CD8-positive, alpha-beta memory T cell (primary cell): Measurements from ENCODE around the gene WFDC1. TPM values are rescaled to one million over a fixed set of nuclear protein-coding genes. Genes with fewer than 3 reads are reported as not detected.
A peak's percentile ranks its signal among the peaks of the same experiment; 100 is the strongest.

ENCODE experiments used
- CTCF ChIA-PET: fragments of 350-600 bp; sonication (Branson Sonifier 250); formaldehyde crosslinking; loops from one replicate; lab custom pipeline; 2021; ENCODE audit warnings: antibody characterized with exemption; lab: Charles Lee
- POLR2A ChIA-PET: fragments of 350-600 bp; sonication (Branson Sonifier 250); formaldehyde crosslinking; loops from one replicate; lab custom pipeline; 2021; ENCODE audit warnings: antibody characterized with exemption; lab: Charles Lee
- DNase-seq, 5 donors: peaks; one replicate each; pipeline versions ENCODE4 v3.0.0 to v3.0.0-alpha.2; 2020 to 2022; ENCODE audit warnings: mixed read lengths in 1 of 5
- H3K27ac ChIP-seq: one replicate; pipeline ENCODE4 v1.7.0; 2013; ENCODE audit warnings: low read depth, mild to moderate bottlenecking, low read length, moderate library complexity
- H3K27me3 ChIP-seq: 2 replicates; pipeline ENCODE4 v1.7.0; 2013; ENCODE audit warnings: low read length, mild to moderate bottlenecking; ENCODE audit not compliant: insufficient read depth, poor library complexity, severe bottlenecking
- H3K36me3 ChIP-seq: 2 replicates; pipeline ENCODE4 v1.7.0; 2013; ENCODE audit warnings: mild to moderate bottlenecking, low read length, moderate library complexity; ENCODE audit not compliant: insufficient read depth
- H3K4me1 ChIP-seq: 2 replicates; pipeline ENCODE4 v1.7.0; 2013; ENCODE audit warnings: mild to moderate bottlenecking, low read length, moderate library complexity; ENCODE audit not compliant: insufficient read depth
- H3K4me3 ChIP-seq: 2 replicates; pipeline ENCODE4 v1.7.0; 2013; ENCODE audit warnings: mild to moderate bottlenecking, low read length
- H3K9me3 ChIP-seq: 2 replicates; pipeline ENCODE4 v1.7.0; 2013; ENCODE audit warnings: mild to moderate bottlenecking, low read length
- H3K27ac Mint-ChIP-seq, 8 donors: one replicate each; pipeline ENCODE4 v1.8.0; 2020 to 2021; ENCODE audit warnings: mixed read lengths in 8 of 8, mild to moderate bottlenecking in 6 of 8, inconsistent platforms in 3 of 8, moderate library complexity in 3 of 8
- H3K27me3 Mint-ChIP-seq, 2 donors: one replicate each; pipeline ENCODE4 v1.8.0; 2020 to 2021; ENCODE audit warnings: mixed read lengths in 2 of 2, mild to moderate bottlenecking in 1 of 2, moderate library complexity in 1 of 2
- H3K36me3 Mint-ChIP-seq, 3 donors: one replicate each; pipeline ENCODE4 v1.8.0; 2020 to 2021; ENCODE audit warnings: mixed read lengths in 3 of 3, inconsistent platforms in 1 of 3, mild to moderate bottlenecking in 1 of 3
- H3K4me1 Mint-ChIP-seq, 3 donors: one replicate each; pipeline ENCODE4 v1.8.0; 2020 to 2021; ENCODE audit warnings: mixed read lengths in 3 of 3, inconsistent platforms in 1 of 3, mild to moderate bottlenecking in 1 of 3
- H3K4me3 Mint-ChIP-seq, 7 donors: one replicate each; pipeline ENCODE4 v1.8.0; 2020 to 2021; ENCODE audit warnings: mixed read lengths in 7 of 7, mild to moderate bottlenecking in 6 of 7, moderate library complexity in 4 of 7, inconsistent platforms in 2 of 7
- H3K9me3 Mint-ChIP-seq, 5 donors: one replicate each; pipeline ENCODE4 v1.8.0; 2020 to 2022; ENCODE audit warnings: mixed read lengths in 5 of 5, mild to moderate bottlenecking in 3 of 5, moderate library complexity in 2 of 5, inconsistent platforms in 1 of 5
- polyA plus RNA-seq: library from polyadenylated mRNA; unstranded; fragments of 300-500 nt; fragmentation: Illumina TruSeq; gene quantifications from one replicate; pipeline ENCODE4 v1.2.3, GENCODE V29; 2021
- total RNA-seq, 2 experiments: library from RNA; stranded (reverse); gene quantifications; one replicate each; pipeline ENCODE4 v1.2.3, GENCODE V29; 2021

WFDC1 gene
- total and polyA plus RNA-seq, 3 experiments from 2014 or later = not detected

- DNase-seq = no peak
- Histone ChIP-seq H3K36me3 (no peaks in the 10 kb centered on the region), H3K27ac (no peak overlapping the region), H3K9me3 (no peaks in the 10 kb centered on the region), H3K4me1 (no peaks in the 10 kb centered on the region), H3K4me3 (no peak overlapping the region), H3K27me3 (no peaks in the 10 kb centered on the region)
- Mint-ChIP-seq H3K27ac (no peak overlapping the region), H3K4me3 (no peak overlapping the region), H3K9me3 (peaks cover 0 to 2% (median 0%) of the 10 kb centered on the region in 5 donors), H3K4me1 (no peaks in the 10 kb centered on the region), H3K36me3 (peaks cover 0 to 2% (median 0%) of the 10 kb centered on the region in 3 donors), H3K27me3 (peaks cover 10 to 46% of the 10 kb centered on the region in 2 donors)
- POLR2A ChIA-PET = no interaction called here
- CTCF ChIA-PET = no interaction called here
These were observed 39.4 kb upstream of the WFDC1 start for GRCh38 chr16:84255050-84255810.

- Histone ChIP-seq H3K36me3 (no peaks in the 10 kb centered on the region), H3K27me3 (no peaks in the 10 kb centered on the region), H3K4me1 (no peaks in the 10 kb centered on the region), H3K9me3 (no peaks in the 10 kb centered on the region), H3K27ac (no peak overlapping the region), H3K4me3 (no peak overlapping the region)
- POLR2A ChIA-PET = no interaction called here
- Mint-ChIP-seq H3K36me3 (no peaks in the 10 kb centered on the region), H3K4me1 (no peaks in the 10 kb centered on the region), H3K9me3 (peaks cover 0 to 2% (median 0%) of the 10 kb centered on the region in 5 donors), H3K27ac (no peak overlapping the region), H3K27me3 (peaks cover 6 to 49% of the 10 kb centered on the region in 2 donors), H3K4me3 (peak overlapping the region in 1 of 7 donors; percentile 41)
- no peak for DNase-seq
- CTCF ChIA-PET = no interaction called here
These were observed 36.4 kb upstream of the WFDC1 start for GRCh38 chr16:84258266-84258665.

- no peaks in the 10 kb centered on the region for H3K27me3 ChIP-seq
- Mint-ChIP-seq H3K9me3 (peaks cover 0 to 2% (median 0%) of the 10 kb centered on the region in 5 donors), H3K36me3 (no peaks in the 10 kb centered on the region), H3K4me3 (no peak overlapping the region), H3K4me1 (no peaks in the 10 kb centered on the region), H3K27me3 (peaks cover 12 to 49% of the 10 kb centered on the region in 2 donors), H3K27ac (no peak overlapping the region)
- no peak overlapping the region for H3K27ac ChIP-seq
- ChIA-PET CTCF (interaction anchor here (1.1 kb wide), 2 partner anchors 17 to 495 kb away, joined by 3 read pairs; no protein-coding TSS in a partner anchor), POLR2A (no interaction called here)
- H3K36me3 ChIP-seq = no peaks in the 10 kb centered on the region
- DNase-seq = no peak
- H3K4me3 ChIP-seq = no peak overlapping the region
- no peaks in the 10 kb centered on the region for H3K4me1 ChIP-seq
- no peaks in the 10 kb centered on the region for H3K9me3 ChIP-seq
These were observed 35.0 kb upstream of the WFDC1 start for GRCh38 chr16:84259691-84260090.

GRCh38 chr16:84260766-84261554 lies 33.7 kb upstream of the WFDC1 start:
- ChIA-PET CTCF (interaction anchor here (0.5 to 1.1 kb wide), 3 partner anchors 20 to 493 kb away, joined by 3 read pairs; no protein-coding TSS in a partner anchor), POLR2A (no interaction called here)
- H3K4me1 Mint-ChIP-seq = no peaks in the 10 kb centered on the region
- H3K36me3 ChIP-seq = no peaks in the 10 kb centered on the region
- H3K4me3 Mint-ChIP-seq = no peak overlapping the region
- H3K9me3 Mint-ChIP-seq = peaks cover 0 to 2% (median 0%) of the 10 kb centered on the region in 5 donors
- H3K4me1 ChIP-seq = no peaks in the 10 kb centered on the region
- no peaks in the 10 kb centered on the region for H3K27me3 ChIP-seq
- no peak overlapping the region for H3K27ac ChIP-seq
- H3K27ac Mint-ChIP-seq = no peak overlapping the region
- no peak overlapping the region for H3K4me3 ChIP-seq
- no peaks in the 10 kb centered on the region for H3K9me3 ChIP-seq
- H3K36me3 Mint-ChIP-seq = no peaks in the 10 kb centered on the region
- no peak for DNase-seq
- H3K27me3 Mint-ChIP-seq = peaks cover 12 to 54% of the 10 kb centered on the region in 2 donors

GRCh38 chr16:84262031-84262430 lies 32.6 kb upstream of the WFDC1 start:
- Histone ChIP-seq H3K27ac (no peak overlapping the region), H3K9me3 (no peaks in the 10 kb centered on the region), H3K27me3 (no peaks in the 10 kb centered on the region), H3K4me3 (no peak overlapping the region), H3K4me1 (no peaks in the 10 kb centered on the region), H3K36me3 (no peaks in the 10 kb centered on the region)
- no peaks in the 10 kb centered on the region for H3K4me1 Mint-ChIP-seq
- H3K27me3 Mint-ChIP-seq = peaks cover 12 to 49% of the 10 kb centered on the region in 2 donors
- ChIA-PET CTCF (no interaction called here), POLR2A (no interaction called here)
- H3K27ac Mint-ChIP-seq = no peak overlapping the region
- no peaks in the 10 kb centered on the region for H3K36me3 Mint-ChIP-seq
- DNase-seq = no peak
- H3K9me3 Mint-ChIP-seq = peaks cover 0 to 2% (median 0%) of the 10 kb centered on the region in 5 donors
- no peak overlapping the region for H3K4me3 Mint-ChIP-seq

- Histone ChIP-seq H3K36me3 (no peaks in the 10 kb centered on the region), H3K27ac (no peak overlapping the region), H3K9me3 (no peaks in the 10 kb centered on the region), H3K27me3 (no peaks in the 10 kb centered on the region), H3K4me3 (no peak overlapping the region), H3K4me1 (no peaks in the 10 kb centered on the region)
- CTCF ChIA-PET = no interaction called here
- Mint-ChIP-seq H3K4me1 (no peaks in the 10 kb centered on the region), H3K27me3 (peaks cover 12 to 44% of the 10 kb centered on the region in 2 donors), H3K36me3 (no peaks in the 10 kb centered on the region), H3K4me3 (no peak overlapping the region), H3K9me3 (peaks cover 0 to 2% (median 0%) of the 10 kb centered on the region in 5 donors), H3K27ac (no peak overlapping the region)
- POLR2A ChIA-PET = no interaction called here
- DNase-seq = no peak
These were observed 31.7 kb upstream of the WFDC1 start for GRCh38 chr16:84262939-84263338.

- ChIA-PET POLR2A (no interaction called here), CTCF (no interaction called here)
- Histone ChIP-seq H3K4me1 (no peaks in the 10 kb centered on the region), H3K4me3 (no peak overlapping the region), H3K27me3 (no peaks in the 10 kb centered on the region), H3K9me3 (no peaks in the 10 kb centered on the region), H3K27ac (no peak overlapping the region), H3K36me3 (no peaks in the 10 kb centered on the region)
- no peaks in the 10 kb centered on the region for H3K36me3 Mint-ChIP-seq
- H3K27ac Mint-ChIP-seq = no peak overlapping the region
- H3K9me3 Mint-ChIP-seq = peaks cover 0 to 2% (median 0%) of the 10 kb centered on the region in 5 donors
- H3K27me3 Mint-ChIP-seq = peaks cover 12 to 33% of the 10 kb centered on the region in 2 donors
- peak in 1 of 5 donors; percentile 5 for DNase-seq
- H3K4me1 Mint-ChIP-seq = no peaks in the 10 kb centered on the region
- no peak overlapping the region for H3K4me3 Mint-ChIP-seq
These were observed 28.2 kb upstream of the WFDC1 start for GRCh38 chr16:84266451-84266850.

GRCh38 chr16:84267380-84267779 lies 27.3 kb upstream of the WFDC1 start:
- H3K4me1 ChIP-seq = no peaks in the 10 kb centered on the region
- no peak overlapping the region for H3K27ac ChIP-seq
- no peaks in the 10 kb centered on the region for H3K36me3 ChIP-seq
- POLR2A ChIA-PET = no interaction called here
- Mint-ChIP-seq H3K27ac (no peak overlapping the region), H3K27me3 (peaks cover 12 to 27% of the 10 kb centered on the region in 2 donors), H3K4me3 (no peak overlapping the region), H3K9me3 (peaks cover 0 to 2% (median 0%) of the 10 kb centered on the region in 5 donors), H3K4me1 (no peaks in the 10 kb centered on the region), H3K36me3 (no peaks in the 10 kb centered on the region)
- no peaks in the 10 kb centered on the region for H3K27me3 ChIP-seq
- no peaks in the 10 kb centered on the region for H3K9me3 ChIP-seq
- no peak overlapping the region for H3K4me3 ChIP-seq
- CTCF ChIA-PET = interaction anchor here (2.5 kb wide), 1 partner anchor 9 kb away, joined by 7 read pairs; no protein-coding TSS in a partner anchor
- no peak for DNase-seq
